ENCODE measurements around the gene UBE2QL1.
A peak's percentile ranks its signal among the peaks of the same experiment; 100 is the strongest.

The UBE2QL1 gene

GRCh38 chr5:6522923-6523322, 74.3 kb downstream of the UBE2QL1 start (continued):
- TF ChIP-seq PATZ1 (CRISPR knock-in tag; IDR thresholded peaks at IDR 0.05; ENCODE audit: borderline replicate concordance): no peak
- no peak for TF ChIP-seq TCF4 (CRISPR knock-in tag; IDR thresholded peaks at IDR 0.05; ENCODE audit: borderline replicate concordance)
- no peak for TF ChIP-seq ZFP3 (CRISPR knock-in tag; IDR thresholded peaks at IDR 0.05)
- TF ChIP-seq BACH2 (CRISPR knock-in tag; IDR thresholded peaks at IDR 0.05; ENCODE audit: borderline replicate concordance): no peak

GRCh38 chr5:6525422-6525821, 76.8 kb downstream of the UBE2QL1 start:
- TF ChIP-seq TOX (CRISPR knock-in tag; IDR thresholded peaks at IDR 0.05; ENCODE audit: borderline replicate concordance) (no peak), ARNTL (CRISPR knock-in tag; IDR thresholded peaks at IDR 0.05; ENCODE audit: borderline replicate concordance, low read depth) (no peak), OSR1 (CRISPR knock-in tag; IDR thresholded peaks at IDR 0.05) (no peak), CREB5 (CRISPR knock-in tag; IDR thresholded peaks at IDR 0.05; ENCODE audit: low read depth) (no peak), PPARA (CRISPR knock-in tag; IDR thresholded peaks at IDR 0.05; ENCODE audit: borderline replicate concordance) (no peak), RARB (CRISPR knock-in tag; IDR thresholded peaks at IDR 0.05) (no peak), ESRRG (CRISPR knock-in tag; IDR thresholded peaks at IDR 0.05) (no peak), CSDC2 (CRISPR knock-in tag; IDR thresholded peaks at IDR 0.05) (no peak), BACH2 (CRISPR knock-in tag; IDR thresholded peaks at IDR 0.05; ENCODE audit: borderline replicate concordance) (no peak), ZFP30 (CRISPR knock-in tag; IDR thresholded peaks at IDR 0.05) (no peak), ZNF70 (CRISPR knock-in tag; IDR thresholded peaks at IDR 0.05) (no peak), ZFP3 (CRISPR knock-in tag; IDR thresholded peaks at IDR 0.05) (no peak), TCF4 (CRISPR knock-in tag; IDR thresholded peaks at IDR 0.05; ENCODE audit: borderline replicate concordance) (no peak), PATZ1 (CRISPR knock-in tag; IDR thresholded peaks at IDR 0.05; ENCODE audit: borderline replicate concordance) (no peak)
- no peak for ATAC-seq

DNA sequence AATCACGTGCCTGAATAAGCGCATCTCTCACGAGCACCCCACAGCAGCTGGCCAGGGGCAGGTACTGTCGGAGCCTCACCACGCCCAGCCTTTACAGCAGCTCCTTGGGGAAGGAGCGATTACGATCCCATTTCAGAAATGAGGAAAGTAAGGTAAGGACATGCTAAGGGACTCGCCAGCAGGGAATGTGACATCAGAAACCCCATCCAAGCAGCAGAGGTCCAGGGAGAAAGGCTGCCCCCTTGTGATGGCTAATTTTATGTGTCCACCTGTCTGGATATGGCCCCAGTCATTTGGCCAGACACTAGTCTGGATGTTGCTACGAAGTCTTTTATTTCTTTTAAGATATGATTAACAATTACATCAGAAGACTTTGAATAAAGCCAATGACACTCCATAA, 77.3 kb downstream of the UBE2QL1 start:
- ATAC-seq: peak; percentile 56; the same call in 1 of the 3 replicates
- TF ChIP-seq TCF4 (CRISPR knock-in tag; IDR thresholded peaks at IDR 0.05; ENCODE audit: borderline replicate concordance) (no peak), ZC3H10 (CRISPR knock-in tag; IDR thresholded peaks at IDR 0.05) (no peak), OSR1 (CRISPR knock-in tag; IDR thresholded peaks at IDR 0.05) (no peak), CREB5 (CRISPR knock-in tag; IDR thresholded peaks at IDR 0.05; ENCODE audit: low read depth) (no peak), ZNF8 (CRISPR knock-in tag; IDR thresholded peaks at IDR 0.05) (no peak), ZFP30 (CRISPR knock-in tag; IDR thresholded peaks at IDR 0.05) (no peak), TOX (CRISPR knock-in tag; IDR thresholded peaks at IDR 0.05; ENCODE audit: borderline replicate concordance) (no peak), CSRNP3 (CRISPR knock-in tag; IDR thresholded peaks at IDR 0.05) (no peak), BACH2 (CRISPR knock-in tag; IDR thresholded peaks at IDR 0.05; ENCODE audit: borderline replicate concordance) (no peak), PPARA (CRISPR knock-in tag; IDR thresholded peaks at IDR 0.05; ENCODE audit: borderline replicate concordance) (no peak), ISL1 (CRISPR knock-in tag; IDR thresholded peaks at IDR 0.05) (no peak), ZNF565 (CRISPR knock-in tag; conservative IDR thresholded peaks at IDR 0.05; ENCODE audit: low read depth) (no peak)
- TF ChIP-seq, protein P1, sequence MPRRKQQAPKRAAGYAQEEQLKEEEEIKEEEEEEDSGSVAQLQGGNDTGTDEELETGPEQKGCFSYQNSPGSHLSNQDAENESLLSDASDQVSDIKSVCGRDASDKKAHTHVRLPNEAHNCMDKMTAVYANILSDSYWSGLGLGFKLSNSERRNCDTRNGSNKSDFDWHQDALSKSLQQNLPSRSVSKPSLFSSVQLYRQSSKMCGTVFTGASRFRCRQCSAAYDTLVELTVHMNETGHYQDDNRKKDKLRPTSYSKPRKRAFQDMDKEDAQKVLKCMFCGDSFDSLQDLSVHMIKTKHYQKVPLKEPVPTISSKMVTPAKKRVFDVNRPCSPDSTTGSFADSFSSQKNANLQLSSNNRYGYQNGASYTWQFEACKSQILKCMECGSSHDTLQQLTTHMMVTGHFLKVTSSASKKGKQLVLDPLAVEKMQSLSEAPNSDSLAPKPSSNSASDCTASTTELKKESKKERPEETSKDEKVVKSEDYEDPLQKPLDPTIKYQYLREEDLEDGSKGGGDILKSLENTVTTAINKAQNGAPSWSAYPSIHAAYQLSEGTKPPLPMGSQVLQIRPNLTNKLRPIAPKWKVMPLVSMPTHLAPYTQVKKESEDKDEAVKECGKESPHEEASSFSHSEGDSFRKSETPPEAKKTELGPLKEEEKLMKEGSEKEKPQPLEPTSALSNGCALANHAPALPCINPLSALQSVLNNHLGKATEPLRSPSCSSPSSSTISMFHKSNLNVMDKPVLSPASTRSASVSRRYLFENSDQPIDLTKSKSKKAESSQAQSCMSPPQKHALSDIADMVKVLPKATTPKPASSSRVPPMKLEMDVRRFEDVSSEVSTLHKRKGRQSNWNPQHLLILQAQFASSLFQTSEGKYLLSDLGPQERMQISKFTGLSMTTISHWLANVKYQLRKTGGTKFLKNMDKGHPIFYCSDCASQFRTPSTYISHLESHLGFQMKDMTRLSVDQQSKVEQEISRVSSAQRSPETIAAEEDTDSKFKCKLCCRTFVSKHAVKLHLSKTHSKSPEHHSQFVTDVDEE (CRISPR knock-in tag; IDR thresholded peaks at IDR 0.05): no peak
- TF ChIP-seq, protein P2, sequence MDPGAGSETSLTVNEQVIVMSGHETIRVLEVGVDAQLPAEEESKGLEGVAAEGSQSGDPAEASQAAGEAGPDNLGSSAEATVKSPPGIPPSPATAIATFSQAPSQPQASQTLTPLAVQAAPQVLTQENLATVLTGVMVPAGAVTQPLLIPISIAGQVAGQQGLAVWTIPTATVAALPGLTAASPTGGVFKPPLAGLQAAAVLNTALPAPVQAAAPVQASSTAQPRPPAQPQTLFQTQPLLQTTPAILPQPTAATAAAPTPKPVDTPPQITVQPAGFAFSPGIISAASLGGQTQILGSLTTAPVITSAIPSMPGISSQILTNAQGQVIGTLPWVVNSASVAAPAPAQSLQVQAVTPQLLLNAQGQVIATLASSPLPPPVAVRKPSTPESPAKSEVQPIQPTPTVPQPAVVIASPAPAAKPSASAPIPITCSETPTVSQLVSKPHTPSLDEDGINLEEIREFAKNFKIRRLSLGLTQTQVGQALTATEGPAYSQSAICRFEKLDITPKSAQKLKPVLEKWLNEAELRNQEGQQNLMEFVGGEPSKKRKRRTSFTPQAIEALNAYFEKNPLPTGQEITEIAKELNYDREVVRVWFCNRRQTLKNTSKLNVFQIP (CRISPR knock-in tag; IDR thresholded peaks at IDR 0.05; ENCODE audit: borderline replicate concordance, low read depth): no peak
